MM.1S (cell line): ENCODE results near the gene CHST11.

Source experiments
- DNase-seq: peaks from one replicate; pipeline ENCODE4 v3.0.0-alpha.2; 2015
- H2AFZ ChIP-seq: fragments of 300-600 bp; sonication (generic); 2 replicates; pipeline ENCODE4 v1.6.0; 2016; ENCODE audit warnings: antibody characterized with exemption, low read length
- H3F3A ChIP-seq: fragments of 300-600 bp; sonication (generic); 2 replicates; pipeline ENCODE4 v1.6.1; 2016; ENCODE audit warnings: mild to moderate bottlenecking, antibody characterized with exemption, low read length, moderate library complexity, mixed read lengths; ENCODE audit not compliant: insufficient read depth
- H3K27ac ChIP-seq: fragments of 300-600 bp; sonication (generic); 2 replicates; pipeline ENCODE4 v1.5.1; 2016; ENCODE audit warnings: mild to moderate bottlenecking, low read length
- H3K27me3 ChIP-seq: fragments of 300-600 bp; sonication (generic); replicated peaks from 2 replicates; pipeline ENCODE4 v1.6.0; 2016; ENCODE audit warnings: low read length; ENCODE audit not compliant: insufficient read depth
- H3K36me3 ChIP-seq: fragments of 300-600 bp; sonication (generic); replicated peaks from 2 replicates; pipeline ENCODE4 v1.6.1; 2016; ENCODE audit warnings: mild to moderate bottlenecking, low read length, mixed read lengths; ENCODE audit not compliant: insufficient read depth
- H3K4me1 ChIP-seq: fragments of 300-600 bp; sonication (generic); 2 replicates; pipeline ENCODE4 v1.6.1; 2016; ENCODE audit warnings: low read length, mixed read lengths
- H3K4me2 ChIP-seq: fragments of 300-600 bp; sonication (generic); 2 replicates; pipeline ENCODE4 v1.6.0; 2016; ENCODE audit warnings: low read depth, low read length
- H3K4me3 ChIP-seq: fragments of 300-600 bp; sonication (generic); 2 replicates; pipeline ENCODE4 v1.5.1; 2016; ENCODE audit warnings: low read length, mixed read lengths
- H3K79me2 ChIP-seq: fragments of 300-600 bp; sonication (generic); 2 replicates; pipeline ENCODE4 v1.6.1; 2016; ENCODE audit warnings: mixed run types, low read length, mixed read lengths
- H3K9ac ChIP-seq: fragments of 300-600 bp; sonication (generic); 2 replicates; pipeline ENCODE4 v1.6.1; 2016; ENCODE audit warnings: low read length, mixed read lengths
- H3K9me2 ChIP-seq: fragments of 300-600 bp; sonication (generic); replicated peaks from 2 replicates; pipeline ENCODE4 v1.6.1; 2016; ENCODE audit warnings: mild to moderate bottlenecking, low read length, mixed read lengths; ENCODE audit not compliant: insufficient read depth
- H3K9me3 ChIP-seq: fragments of 300-600 bp; sonication (generic); replicated peaks from 2 replicates; pipeline ENCODE4 v1.6.1; 2016; ENCODE audit warnings: mild to moderate bottlenecking, low read length, mixed read lengths; ENCODE audit not compliant: insufficient read depth
- H4K20me1 ChIP-seq: fragments of 300-600 bp; sonication (generic); 2 replicates; pipeline ENCODE4 v1.6.1; 2016; ENCODE audit warnings: mild to moderate bottlenecking, low read length, moderate library complexity, mixed read lengths; ENCODE audit not compliant: insufficient read depth
- CTCF ChIP-seq: fragments of 300-600 bp; sonication (generic); IDR thresholded peaks from 2 replicates; pipeline ENCODE4 v1.5.1; 2016; ENCODE audit warnings: antibody characterized with exemption, low read length, mixed read lengths
- EZH2 ChIP-seq: fragments of 300-600 bp; sonication (generic); optimal IDR thresholded peaks from 2 replicates; pipeline ENCODE3; 2017; ENCODE audit warnings: low read depth, mild to moderate bottlenecking, antibody characterized with exemption, low read length, mixed read lengths
- EZH2phosphoT487 ChIP-seq: fragments of 300-600 bp; sonication (generic); IDR thresholded peaks from 2 replicates; pipeline ENCODE4 v1.6.1; 2018; ENCODE audit warnings: antibody characterized with exemption, low read length

Gene CHST11

DNA sequence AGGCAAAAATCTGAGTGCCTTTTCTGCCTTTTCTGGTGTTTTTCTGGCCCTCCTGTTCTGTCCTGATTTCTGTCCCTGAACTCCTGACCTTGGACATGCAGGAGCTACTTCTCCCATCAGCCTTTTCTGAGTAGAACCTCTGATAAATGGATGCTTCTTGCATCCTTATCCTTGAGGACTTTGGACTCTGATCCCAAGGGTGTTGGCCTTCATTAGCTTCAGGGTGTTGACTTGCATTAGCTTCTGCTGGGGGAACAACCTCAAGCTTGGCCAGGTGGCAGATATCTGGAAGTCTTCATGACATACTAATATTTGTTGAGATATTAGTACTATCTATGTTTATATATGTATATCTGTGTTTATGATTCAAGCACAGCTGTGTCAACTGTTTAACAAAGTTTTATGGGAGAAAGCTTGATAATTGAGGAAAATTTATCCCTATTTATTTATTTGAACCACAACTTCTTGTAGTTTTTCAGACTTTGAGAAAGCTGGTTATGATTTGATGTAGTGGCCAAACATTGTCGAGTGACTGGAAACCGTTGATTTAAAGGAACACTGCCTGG lies 124.3 kb downstream of the CHST11 start:
- H3K4me2 ChIP-seq = peak overlapping the region; percentile 55; the same call in 1 of the 2 replicates
- no peak for DNase-seq
- H3F3A ChIP-seq = peaks cover 13% of the 10 kb centered on the region
- H2AFZ ChIP-seq = no peak overlapping the region
- H3K36me3 ChIP-seq = no peaks in the 10 kb centered on the region
- no peaks in the 10 kb centered on the region for H3K9me2 ChIP-seq
- TF ChIP-seq EZH2phosphoT487 (no peak), CTCF (no peak), EZH2 (no peak)
- H3K27me3 ChIP-seq = no peaks in the 10 kb centered on the region
- H3K27ac ChIP-seq = no peak overlapping the region
- H3K79me2 ChIP-seq = peaks cover 63% of the 10 kb centered on the region
- no peaks in the 10 kb centered on the region for H4K20me1 ChIP-seq
- no peak overlapping the region for H3K4me3 ChIP-seq
- no peak overlapping the region for H3K9ac ChIP-seq
- H3K4me1 ChIP-seq = peaks cover 45% of the 10 kb centered on the region
- H3K9me3 ChIP-seq = no peaks in the 10 kb centered on the region

DNA sequence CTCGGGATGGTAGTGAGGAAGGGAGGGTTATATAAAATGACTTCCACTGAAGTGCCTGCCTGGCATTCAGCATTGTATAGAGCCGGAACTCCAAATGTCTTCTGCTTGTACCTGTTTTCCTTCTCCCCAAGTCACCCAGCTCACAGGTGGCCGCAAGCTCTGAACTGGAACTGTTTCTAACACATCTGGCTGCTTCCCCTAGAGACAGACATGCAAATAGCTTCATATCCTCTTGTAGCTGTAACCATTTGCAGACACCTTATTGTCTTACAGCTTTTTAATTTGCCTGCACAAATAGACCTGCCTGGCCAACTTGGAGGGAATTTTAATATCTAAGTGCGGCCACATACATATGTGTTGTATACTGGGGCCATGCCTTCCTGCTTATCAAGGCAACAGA lies 126.0 kb downstream of the CHST11 start:
- Histone ChIP-seq H3K4me2 (peak overlapping the region; percentile 54), H3K27ac (peak overlapping the region; percentile 47; the same call in 1 of the 2 replicates)
- DNase-seq = peak; percentile 74

DNA sequence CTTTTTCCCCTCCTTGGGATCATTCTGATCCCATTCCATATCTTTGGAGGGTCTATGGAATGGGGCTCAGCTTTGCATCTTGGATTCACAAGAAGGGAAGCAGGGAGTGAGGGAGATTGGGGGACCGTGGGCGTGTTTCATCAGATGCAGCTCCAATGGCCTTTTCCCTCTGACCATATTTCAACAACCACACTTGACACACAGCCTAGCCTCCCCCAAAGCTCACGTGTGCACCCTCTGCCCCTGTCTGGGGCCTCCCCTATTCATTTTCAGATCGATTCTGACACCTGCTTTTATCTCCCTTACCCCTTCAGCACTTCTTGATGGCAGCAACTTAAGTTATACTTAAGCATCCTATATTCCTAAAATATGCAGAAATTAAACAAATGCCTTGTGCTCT lies 126.6 kb downstream of the CHST11 start:
- no peak for DNase-seq
- H3K27ac ChIP-seq = peak overlapping the region; percentile 47; the same call in 1 of the 2 replicates
- H3K79me2 ChIP-seq = peaks cover 57% of the 10 kb centered on the region
- H3K4me1 ChIP-seq = peaks cover 45% of the 10 kb centered on the region
- no peaks in the 10 kb centered on the region for H3K9me3 ChIP-seq
- no peaks in the 10 kb centered on the region for H3K27me3 ChIP-seq
- peak overlapping the region; percentile 9; the same call in 1 of the 2 replicates for H3K4me3 ChIP-seq
- no peak overlapping the region for H2AFZ ChIP-seq
- no peaks in the 10 kb centered on the region for H3K36me3 ChIP-seq
- no peak overlapping the region for H3K9ac ChIP-seq
- TF ChIP-seq EZH2phosphoT487 = no peak
- no peak for TF ChIP-seq CTCF
- peak overlapping the region; percentile 54 for H3K4me2 ChIP-seq
- peaks cover 13% of the 10 kb centered on the region for H3F3A ChIP-seq
- no peaks in the 10 kb centered on the region for H4K20me1 ChIP-seq
- H3K9me2 ChIP-seq = no peaks in the 10 kb centered on the region

More for the DNA sequence above, 126.0 kb downstream of the CHST11 start:
- no peaks in the 10 kb centered on the region for H4K20me1 ChIP-seq
- no peak overlapping the region for H3K9ac ChIP-seq
- H3K4me3 ChIP-seq = peak overlapping the region; percentile 9; the same call in 1 of the 2 replicates
- peaks cover 45% of the 10 kb centered on the region for H3K4me1 ChIP-seq
- no peaks in the 10 kb centered on the region for H3K27me3 ChIP-seq
- peaks cover 13% of the 10 kb centered on the region for H3F3A ChIP-seq
- H3K9me2 ChIP-seq = no peaks in the 10 kb centered on the region
- H2AFZ ChIP-seq = no peak overlapping the region
- TF ChIP-seq EZH2 (no peak), CTCF (peak; percentile 20), EZH2phosphoT487 (no peak)
- H3K36me3 ChIP-seq = no peaks in the 10 kb centered on the region
- H3K79me2 ChIP-seq = peaks cover 54% of the 10 kb centered on the region
- no peaks in the 10 kb centered on the region for H3K9me3 ChIP-seq
